IPS-11a (cell line): ENCODE measurements around the gene S100A5.
"Not testable (repeated sequence)": the region's sequence is repeated elsewhere in the genome, so short reads cannot be mapped to it uniquely, and the experiment has no call there.

ENCODE experiments used
- H3K4me3 ChIP-seq: one replicate; pipeline ENCODE4 v1.5.1; 2013; ENCODE audit warnings: low read depth, low read length, control low read depth

Gene S100A5

DNA sequence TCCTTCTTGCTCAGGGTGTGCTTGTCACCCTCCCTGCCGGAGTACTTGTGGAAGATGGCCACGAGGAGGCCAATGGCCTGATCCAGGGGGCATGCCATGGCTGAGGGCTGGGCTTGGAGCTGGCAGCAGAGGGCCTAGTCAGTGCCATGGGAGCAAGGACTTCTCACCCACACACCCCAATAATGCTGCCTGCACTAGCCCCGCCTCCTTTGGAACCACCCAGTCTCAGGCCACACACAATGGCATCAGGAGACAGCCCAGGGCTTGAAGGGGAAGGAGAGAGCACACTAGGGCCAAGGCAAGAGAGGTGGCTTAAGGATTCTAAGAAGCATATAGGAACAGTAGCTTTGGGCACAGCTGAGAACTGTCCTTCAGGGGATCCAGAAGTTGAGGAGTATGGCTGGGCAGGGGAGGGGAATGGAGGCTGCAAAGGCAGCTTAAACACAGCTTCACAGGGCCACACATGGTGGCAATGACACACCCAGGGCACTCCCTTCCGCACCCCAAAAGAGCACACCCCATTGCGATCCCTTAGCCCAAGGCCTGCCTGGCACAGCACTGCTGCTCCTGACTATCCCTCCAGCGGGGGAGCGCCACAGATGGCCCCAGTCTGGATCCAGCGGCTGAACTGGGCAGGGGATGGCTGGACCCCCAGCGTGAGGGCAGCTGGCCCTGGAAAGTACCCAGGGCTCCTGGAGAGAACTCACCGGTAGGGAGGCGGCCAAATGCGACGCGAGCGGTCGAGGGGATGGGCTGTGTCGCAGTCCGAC, 5.3 kb downstream of the S100A5 start, which contains the start of gene S100A6:
Gene S100A6 (minus strand): TSS at position 750 of the 770 bp plus-strand sequence. CDS start 652 bp downstream, at position 98.
- peak within 1 kb of the TSS; percentile 49 for H3K4me3 ChIP-seq

DNA sequence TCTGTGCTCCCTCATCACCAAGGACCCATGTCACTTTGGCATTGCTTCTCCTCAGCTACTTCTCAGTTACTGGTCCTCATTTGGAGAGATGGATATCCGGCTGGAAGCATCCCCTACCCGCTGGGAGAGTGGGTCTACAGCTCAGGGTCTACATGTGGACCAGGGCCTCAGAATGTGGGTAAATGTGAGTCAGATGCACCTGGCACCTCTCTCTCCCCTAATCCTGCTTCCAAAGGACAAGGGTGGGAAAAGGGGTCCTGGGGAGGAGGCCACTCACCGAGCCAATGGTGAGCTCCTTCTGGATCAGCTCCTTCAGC, 5.9 kb downstream of the S100A5 start:
- no peak overlapping the region for H3K4me3 ChIP-seq

GRCh38 chr1:153534226-153534924, 6.4 kb downstream of the S100A5 start:
- no peak overlapping the region for H3K4me3 ChIP-seq

GRCh38 chr1:153533689-153534201, 7.0 kb downstream of the S100A5 start:
- no peak overlapping the region for H3K4me3 ChIP-seq

GRCh38 chr1:153532769-153533599, 7.8 kb downstream of the S100A5 start:
- H3K4me3 ChIP-seq = peak overlapping the region; percentile 6

DNA sequence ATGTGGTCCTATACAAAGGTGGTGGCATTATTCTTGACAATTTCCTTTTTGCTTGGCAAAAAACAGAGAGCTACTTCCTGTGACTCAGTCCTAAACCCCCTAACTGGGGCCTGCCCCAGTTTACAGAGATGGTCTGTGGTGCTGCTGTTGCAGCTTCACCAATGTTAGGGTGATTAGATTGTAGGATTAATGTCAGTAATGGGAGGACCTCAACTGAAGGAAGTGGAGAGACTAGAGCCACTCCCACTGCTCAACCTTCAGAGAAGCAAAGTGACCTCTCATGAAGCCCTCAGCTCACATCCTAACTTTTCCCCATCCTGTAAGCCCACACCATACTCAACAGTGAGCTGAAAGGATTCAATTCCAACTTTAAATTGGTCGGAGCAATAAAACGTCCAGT, 8.6 kb downstream of the S100A5 start:
- no peak overlapping the region for H3K4me3 ChIP-seq

DNA sequence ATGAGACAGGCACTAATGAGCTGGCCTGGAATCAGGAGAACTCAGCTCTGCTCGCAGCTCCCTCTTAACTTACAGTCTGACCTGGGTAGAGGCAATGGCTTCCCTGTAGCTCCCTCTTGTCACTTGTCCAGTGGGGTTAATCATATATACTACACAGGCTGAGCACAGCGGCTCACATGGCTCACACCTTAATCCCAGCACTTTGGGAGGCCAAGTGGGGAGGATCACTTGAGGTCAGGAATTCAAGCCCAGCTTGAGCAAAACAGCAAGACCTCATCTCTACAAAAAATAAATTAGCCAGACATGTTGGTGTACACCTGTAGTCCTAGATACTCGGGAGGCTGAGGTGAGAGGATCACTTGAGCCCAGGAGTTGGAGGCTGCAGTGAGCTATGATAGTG, 9.1 kb downstream of the S100A5 start:
- no peak overlapping the region for H3K4me3 ChIP-seq

DNA sequence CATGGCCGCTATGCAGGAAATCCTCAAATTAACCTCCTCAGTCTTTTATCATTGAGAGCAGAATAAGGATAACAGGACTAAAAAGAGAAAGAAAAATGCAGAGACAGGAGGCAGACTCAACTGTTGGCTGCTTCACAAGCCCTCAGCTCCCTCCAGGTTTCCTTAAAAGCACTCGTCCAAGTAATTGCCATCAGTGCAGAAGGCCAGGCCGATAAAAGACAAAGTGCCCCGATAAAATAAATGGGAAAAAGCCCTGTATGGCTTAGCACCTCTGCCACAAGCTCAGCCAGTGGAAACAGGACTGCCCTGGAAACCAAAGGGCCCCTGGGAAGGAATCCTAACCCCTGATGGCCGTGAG, 13.1 kb downstream of the S100A5 start:
- H3K4me3 ChIP-seq = no peak overlapping the region

DNA sequence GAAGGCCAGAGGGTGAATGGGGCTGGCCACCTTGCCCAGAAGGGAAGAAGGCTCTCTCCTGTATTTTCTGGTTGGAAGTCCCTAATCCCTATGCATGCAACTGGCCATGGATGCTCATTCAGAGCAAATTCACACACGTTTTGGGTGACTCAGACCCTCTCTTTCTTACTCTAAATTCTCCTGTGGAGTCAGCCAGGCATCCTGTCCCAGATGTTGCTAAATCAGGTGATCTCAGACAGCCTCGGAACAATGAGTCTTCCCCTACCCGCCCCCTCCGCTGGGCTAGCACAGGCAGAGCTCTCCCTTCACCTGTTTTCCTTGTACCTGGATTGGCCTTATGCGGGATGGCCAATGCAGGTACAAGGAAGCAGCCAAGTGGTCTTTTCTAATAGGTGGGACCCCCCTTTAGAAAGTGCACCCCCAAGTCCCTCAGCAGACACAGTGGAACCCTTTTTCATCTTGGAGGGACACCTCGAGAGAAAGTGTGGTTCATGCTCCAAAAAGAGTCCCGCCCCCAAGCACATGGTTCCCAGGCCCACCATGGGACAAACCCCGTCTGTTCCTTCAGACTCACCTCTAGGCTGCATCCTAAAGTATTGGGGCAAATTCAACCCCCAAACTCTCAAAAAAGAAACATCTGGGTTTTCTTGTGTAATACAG, 13.6 kb downstream of the S100A5 start:
- H3K4me3 ChIP-seq = no peak overlapping the region

GRCh38 chr1:153526132-153526543, 14.6 kb downstream of the S100A5 start:
- H3K4me3 ChIP-seq = no peak overlapping the region

DNA sequence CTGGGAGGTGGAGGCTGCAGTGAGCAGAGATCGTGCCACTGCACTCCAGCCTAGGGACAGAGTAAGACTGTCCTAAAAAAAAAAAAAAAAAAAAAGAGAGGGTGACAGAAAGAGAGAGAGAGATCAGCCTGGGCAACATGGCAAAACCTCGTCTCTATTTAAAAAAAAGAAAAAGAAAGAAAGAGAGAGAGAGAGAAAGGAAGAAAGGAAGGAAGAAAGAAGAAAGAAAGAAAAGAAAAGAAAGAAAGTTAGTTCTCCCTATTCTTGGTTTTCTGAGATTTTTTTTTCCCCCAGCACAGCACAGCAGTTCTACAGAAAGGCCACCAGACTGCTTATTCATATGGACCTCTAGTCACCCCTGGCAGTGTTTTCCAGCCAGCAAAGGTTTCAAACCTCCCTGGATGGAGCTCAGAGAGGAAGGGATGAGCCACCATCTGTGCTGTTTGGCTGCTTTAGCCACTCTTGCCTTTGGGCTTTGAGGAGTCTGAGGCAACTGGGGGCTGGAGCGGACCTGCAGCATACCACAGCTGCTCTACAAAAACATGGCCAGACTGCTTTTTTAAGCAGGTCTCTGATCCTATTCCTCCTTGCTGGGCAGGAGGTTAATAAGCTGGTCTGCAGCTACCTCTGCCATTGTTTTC, 15.5 kb downstream of the S100A5 start:
- no peak overlapping the region for H3K4me3 ChIP-seq

- not testable (repeated sequence) for H3K4me3 ChIP-seq
These were observed 18.2 kb downstream of the S100A5 start for GRCh38 chr1:153522353-153523048.

- H3K4me3 ChIP-seq = not testable (repeated sequence)
These were observed 18.9 kb downstream of the S100A5 start for GRCh38 chr1:153521808-153522207.

GRCh38 chr1:153520818-153521476, 19.8 kb downstream of the S100A5 start:
- H3K4me3 ChIP-seq = no peak overlapping the region

DNA sequence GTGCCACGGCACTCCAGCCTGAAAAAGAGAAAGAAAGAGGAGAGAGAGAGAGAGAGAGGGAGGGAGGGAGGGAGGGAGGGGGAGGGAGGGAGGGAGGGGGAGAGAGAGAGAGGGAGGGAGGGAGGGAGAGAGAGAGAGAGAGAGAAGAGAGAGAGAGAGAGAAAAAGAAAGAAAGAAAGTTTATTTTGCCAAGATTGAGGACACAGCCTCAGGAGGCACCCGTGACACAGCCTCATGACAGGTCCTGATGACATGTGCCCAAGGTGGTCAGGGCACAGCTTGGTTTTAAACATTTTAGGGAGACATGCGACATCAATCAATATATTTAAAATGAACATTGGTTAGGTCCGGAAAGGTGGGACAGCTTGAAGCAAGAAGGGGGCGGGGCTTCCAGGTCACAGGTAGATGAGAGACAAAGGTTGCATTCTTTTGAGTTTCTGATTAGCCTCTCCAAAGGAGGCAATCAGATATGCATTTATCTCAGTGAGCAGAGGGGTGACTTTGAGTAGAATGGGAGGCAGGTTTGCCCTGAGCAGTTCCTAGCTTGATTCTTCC, 20.5 kb downstream of the S100A5 start:
- H3K4me3 ChIP-seq = not testable (repeated sequence)

- no peak overlapping the region for H3K4me3 ChIP-seq
These were observed 21.5 kb downstream of the S100A5 start for GRCh38 chr1:153519242-153519641.

DNA sequence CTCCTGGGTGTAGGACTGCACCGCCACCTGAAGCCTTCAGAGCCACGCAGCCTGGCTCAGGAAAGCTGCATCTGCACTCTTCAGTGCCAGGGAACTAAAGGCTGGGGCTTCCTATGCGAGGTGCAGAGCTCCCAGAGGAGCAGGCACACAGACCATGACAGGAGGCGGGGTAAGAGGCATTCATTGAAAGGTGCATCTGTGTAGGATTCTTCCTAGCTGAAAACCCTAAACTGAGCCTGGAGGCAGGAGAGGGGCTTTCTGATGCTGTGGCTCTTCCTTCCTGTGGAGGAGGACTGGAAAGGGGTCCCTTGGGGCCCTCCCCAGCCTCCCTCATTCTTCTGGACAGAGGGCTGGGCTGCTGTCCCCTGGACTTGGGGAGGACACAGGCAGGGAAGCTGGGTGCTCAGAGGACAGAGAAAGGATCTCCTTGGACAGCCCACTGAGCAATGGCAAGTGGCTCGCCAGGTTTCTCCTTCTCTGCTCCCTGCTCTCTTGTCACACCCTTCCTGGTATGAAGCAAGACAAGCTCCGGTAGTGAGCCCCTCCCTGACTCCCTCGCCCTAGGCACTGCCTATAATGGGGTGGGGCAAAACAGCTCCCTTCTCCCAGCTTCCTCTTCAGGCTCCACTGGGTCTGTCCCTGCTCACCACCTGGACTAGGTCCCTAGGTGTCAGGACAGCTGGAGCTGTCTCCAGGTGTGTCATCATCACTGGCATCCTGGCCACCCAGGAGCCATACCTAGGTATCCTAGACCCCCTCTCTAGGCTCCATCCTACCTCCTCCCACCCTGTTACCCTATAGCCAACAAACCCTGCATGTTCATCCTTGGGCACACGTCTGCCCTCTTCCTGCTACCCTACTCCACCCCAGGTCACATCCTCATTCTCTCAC, 25.0 kb downstream of the S100A5 start:
- no peak overlapping the region for H3K4me3 ChIP-seq

DNA sequence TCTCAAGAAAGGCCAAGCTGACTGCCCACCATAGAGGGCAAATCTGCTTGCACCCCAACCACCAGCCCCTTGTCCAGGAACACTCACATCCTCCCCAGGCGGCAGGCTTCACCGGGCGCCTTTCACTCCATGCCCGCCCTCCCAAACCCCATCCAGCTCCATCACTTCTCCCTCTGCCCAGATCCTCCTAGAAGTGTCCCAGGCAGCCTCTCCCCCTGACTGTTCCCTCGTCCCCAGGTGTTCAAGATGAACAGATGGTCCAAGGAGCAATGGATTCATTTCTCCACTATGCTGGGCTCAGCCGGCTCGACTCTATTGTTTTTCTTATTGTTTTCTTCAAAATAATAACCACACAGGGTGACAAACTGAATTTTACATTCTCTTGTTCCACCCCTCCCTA, 27.1 kb downstream of the S100A5 start:
- H3K4me3 ChIP-seq = no peak overlapping the region
